CMK (cell line): ENCODE data around the gene TBL3.

Source experiments
- DNase-seq: peaks from one replicate; pipeline ENCODE4 v3.0.0-alpha.2; 2010; ENCODE audit warnings: low read depth

Gene TBL3

GRCh38 chr16:1982991-1983543 is 11.2 kb downstream of the TBL3 start:
- DNase-seq: no peak

GRCh38 chr16:1983544-1984346 is 11.9 kb downstream of the TBL3 start, which contains the start of gene GFER:
GFER (plus strand) TSS chr16:1984193; CDS start chr16:1984219, 26 bp downstream.
- DNase-seq: peak; percentile 76

GRCh38 chr16:1984347-1985225 is 12.7 kb downstream of the TBL3 start:
- no peak for DNase-seq

- DNase-seq: no peak
Observed at GRCh38 chr16:1985466-1986150, 13.8 kb downstream of the TBL3 start.

DNA sequence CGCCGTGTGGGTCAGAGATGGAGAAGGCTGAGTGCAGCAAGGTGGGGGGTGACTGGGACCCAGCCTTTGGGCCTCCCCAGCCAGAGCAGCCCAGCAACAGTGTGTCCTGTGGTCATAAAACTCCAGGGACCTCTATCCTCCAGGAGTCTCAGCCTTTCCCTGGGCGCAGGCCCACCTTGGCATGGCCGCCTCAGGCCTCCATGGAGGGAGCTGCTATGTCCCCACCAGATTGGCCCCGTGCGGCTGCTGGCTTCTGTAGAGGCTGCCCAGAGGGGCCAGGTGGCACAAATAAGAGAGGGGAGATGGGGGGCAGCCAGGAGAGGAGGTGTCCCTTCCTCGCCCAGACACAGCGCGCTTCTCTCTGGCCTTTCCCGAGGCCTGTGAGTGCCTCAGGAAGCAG is 15.3 kb downstream of the TBL3 start:
- DNase-seq: no peak

- no peak for DNase-seq
Observed at GRCh38 chr16:1989209-1990100, 17.6 kb downstream of the TBL3 start, which contains the start of gene SYNGR3. SYNGR3 (plus strand) TSS chr16:1989970; CDS start chr16:1990103, 133 bp downstream.

GRCh38 chr16:1990101-1990350 is 18.2 kb downstream of the TBL3 start:
- DNase-seq: no peak

DNA sequence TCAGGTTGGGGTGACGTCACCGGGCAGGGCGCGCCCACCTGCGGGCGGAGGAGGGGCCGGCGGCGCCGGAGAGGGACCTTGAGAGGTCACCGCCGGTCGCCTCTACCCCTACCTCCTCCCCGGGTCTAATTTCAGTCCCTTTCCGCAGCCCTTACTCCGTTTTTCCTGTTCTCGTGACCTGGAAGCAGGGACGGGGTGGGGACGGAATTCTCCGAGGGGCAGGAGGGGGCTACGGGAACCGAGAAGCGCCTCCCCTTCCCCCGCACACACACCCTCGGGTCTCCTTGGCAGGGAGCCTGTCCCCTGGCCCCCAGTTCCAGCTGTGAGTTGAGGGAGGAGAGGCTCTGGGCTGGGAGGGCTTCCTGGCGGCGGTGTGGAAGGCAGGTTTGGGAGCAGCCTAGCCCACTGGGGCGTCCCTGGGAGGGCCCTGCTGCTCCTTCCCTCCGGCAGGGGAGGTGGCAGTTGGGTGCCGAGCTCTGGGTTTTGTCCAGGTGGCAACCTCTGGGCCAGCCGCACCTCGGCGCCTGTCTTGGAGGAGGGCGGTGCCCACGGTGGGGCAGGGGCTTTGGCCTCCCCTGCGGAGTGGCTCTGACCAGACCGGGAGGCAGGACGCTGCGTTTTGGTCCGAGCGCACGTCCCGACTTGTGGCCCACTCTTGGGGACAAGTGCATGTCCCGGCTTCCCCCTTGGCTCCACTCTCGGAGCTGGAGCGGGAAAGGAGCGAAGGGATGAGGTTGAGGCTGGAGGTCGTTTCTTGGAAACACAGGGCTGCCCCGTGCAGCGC is 18.7 kb downstream of the TBL3 start:
- DNase-seq: no peak

GRCh38 chr16:1991135-1991551 is 19.3 kb downstream of the TBL3 start:
- DNase-seq: no peak

GRCh38 chr16:1991588-1991947 is 19.7 kb downstream of the TBL3 start:
- no peak for DNase-seq

- DNase-seq: peak; percentile 74
Observed at GRCh38 chr16:1991948-1992703, 20.3 kb downstream of the TBL3 start.

DNA sequence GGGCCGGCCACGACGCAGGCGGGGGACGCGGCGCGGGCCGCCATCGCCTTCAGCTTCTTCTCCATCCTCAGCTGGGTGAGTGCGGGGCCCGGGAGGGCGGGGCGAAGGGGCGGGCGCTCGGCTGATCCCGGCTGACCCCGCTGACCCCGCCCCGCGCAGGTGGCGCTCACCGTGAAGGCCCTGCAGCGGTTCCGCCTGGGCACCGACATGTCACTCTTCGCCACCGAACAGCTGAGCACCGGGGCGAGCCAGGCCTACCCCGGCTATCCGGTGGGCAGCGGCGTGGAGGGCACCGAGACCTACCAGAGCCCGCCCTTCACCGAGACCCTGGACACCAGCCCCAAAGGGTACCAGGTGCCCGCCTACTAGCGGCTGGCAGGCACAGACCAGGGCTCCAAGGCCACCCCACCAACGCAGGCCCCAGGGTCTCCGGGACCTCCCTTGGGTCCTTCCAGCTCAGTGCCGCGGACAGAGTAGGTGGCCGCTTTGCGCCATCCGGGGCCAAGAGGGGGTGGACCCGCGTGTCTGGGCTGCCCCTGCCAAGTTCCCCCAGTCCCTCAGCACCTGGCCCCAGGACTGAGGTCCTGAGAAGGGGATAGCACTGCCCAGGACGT is 21.0 kb downstream of the TBL3 start:
- no peak for DNase-seq

DNA sequence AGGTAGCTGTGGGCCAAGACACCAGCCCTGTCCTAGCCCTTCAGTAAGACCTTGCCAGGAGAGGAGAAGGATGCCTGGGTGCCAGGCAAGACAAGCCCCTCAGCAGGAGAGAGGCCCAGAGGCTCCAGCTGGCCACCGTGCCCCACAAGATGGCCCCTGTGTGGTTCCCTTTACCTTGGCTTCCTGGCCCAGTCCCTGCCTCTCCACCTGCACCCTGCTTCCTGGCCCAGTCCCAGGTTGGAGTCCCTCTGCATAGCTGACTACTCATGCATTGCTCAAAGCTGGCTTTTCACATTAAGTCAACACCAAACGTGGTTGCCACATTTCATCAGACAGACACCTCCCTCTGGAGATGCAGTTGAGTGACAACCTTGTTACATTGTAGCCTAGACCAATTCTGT is 21.9 kb downstream of the TBL3 start:
- DNase-seq: no peak

GRCh38 chr16:1997494-1998359 is 25.9 kb downstream of the TBL3 start:
- no peak for DNase-seq

DNA sequence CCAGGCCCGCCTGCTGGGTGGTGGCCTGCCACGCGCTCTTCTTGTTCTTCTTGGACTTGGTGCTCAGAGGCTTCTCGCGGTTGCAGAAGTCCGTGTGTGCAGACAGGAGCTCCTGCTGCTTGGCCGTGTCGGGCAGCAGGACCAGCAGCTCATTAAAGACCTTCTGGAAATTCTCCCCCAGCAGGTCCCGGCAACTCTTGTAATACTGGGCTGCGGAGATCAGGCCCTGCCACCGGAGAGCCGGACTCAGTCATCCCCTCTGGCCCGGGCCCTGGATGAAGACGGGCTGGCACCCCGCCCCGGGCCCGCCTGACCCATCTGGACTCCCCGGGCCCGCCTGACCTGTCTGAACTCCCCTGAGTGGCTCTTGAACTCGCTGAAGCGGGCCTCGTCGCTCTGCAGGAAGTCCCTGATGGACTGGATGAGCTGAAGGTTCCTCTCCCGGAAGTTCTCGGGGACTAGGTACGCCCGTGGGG is 26.5 kb downstream of the TBL3 start:
- no peak for DNase-seq

- DNase-seq: no peak
Observed at GRCh38 chr16:1998852-1999801, 27.3 kb downstream of the TBL3 start.
